ENCODE data around the gene KCNRG. TPM values are rescaled to one million over a fixed set of nuclear protein-coding genes. Genes with fewer than 3 reads are reported as not detected.
"Not testable (repeated sequence)": the region's sequence is repeated elsewhere in the genome, so short reads cannot be mapped to it uniquely, and the experiment has no call there.

Gene KCNRG
- total RNA-seq, 1 donor = 4.0 TPM

GRCh38 chr13:49986471-49986870 is 28.8 kb upstream of the KCNRG start:
- no peaks in the 10 kb centered on the region for H3K27me3 ChIP-seq (ENCODE audit: insufficient read depth, low read length)
- no peak overlapping the region for H2AFZ ChIP-seq (ENCODE audit: low read length)
- H3K36me3 ChIP-seq (ENCODE audit: insufficient read depth, low read length) = peaks cover 32% of the 10 kb centered on the region
- H4K20me1 ChIP-seq (ENCODE audit: insufficient read depth, low read length) = no peaks in the 10 kb centered on the region
- H3K4me2 ChIP-seq (ENCODE audit: insufficient read depth, low read length) = no peak overlapping the region
- no peaks in the 10 kb centered on the region for H3K79me2 ChIP-seq (ENCODE audit: insufficient read depth, low read length)
- no peaks in the 10 kb centered on the region for H3K9me3 ChIP-seq (ENCODE audit: low read depth, low read length)
- H3K4me3 ChIP-seq (ENCODE audit: insufficient read depth, low read length) = no peak overlapping the region
- TF ChIP-seq CTCF (IDR thresholded peaks at IDR 0.05; ENCODE audit: extremely low read depth, low read depth, low read length) = no peak
- no peak overlapping the region for H3K27ac ChIP-seq (ENCODE audit: low read depth, low read length)
- no peak for DNase-seq (ENCODE audit: insufficient read length, low spot score, missing footprints)
- no peaks in the 10 kb centered on the region for H3K4me1 ChIP-seq (ENCODE audit: insufficient read depth, low read length)

- not testable (repeated sequence) for H3K27me3 ChIP-seq (ENCODE audit: insufficient read depth, low read length); H4K20me1 ChIP-seq (ENCODE audit: insufficient read depth, low read length); H3K27ac ChIP-seq (ENCODE audit: low read depth, low read length)
Measured at GRCh38 chr13:49990612-49991011, 24.6 kb upstream of the KCNRG start.

GRCh38 chr13:49993111-49993510 is 22.1 kb upstream of the KCNRG start:
- Histone ChIP-seq H4K20me1 (ENCODE audit: insufficient read depth, low read length) (no peaks in the 10 kb centered on the region), H3K4me3 (ENCODE audit: insufficient read depth, low read length) (no peak overlapping the region), H3K4me1 (ENCODE audit: insufficient read depth, low read length) (peaks cover 1% of the 10 kb centered on the region), H3K4me2 (ENCODE audit: insufficient read depth, low read length) (no peak overlapping the region), H3K27ac (ENCODE audit: low read depth, low read length) (no peak overlapping the region), H3K36me3 (ENCODE audit: insufficient read depth, low read length) (peaks cover 13% of the 10 kb centered on the region), H2AFZ (ENCODE audit: low read length) (no peak overlapping the region), H3K79me2 (ENCODE audit: insufficient read depth, low read length) (peaks cover 6% of the 10 kb centered on the region), H3K9me3 (ENCODE audit: low read depth, low read length) (no peaks in the 10 kb centered on the region), H3K27me3 (ENCODE audit: insufficient read depth, low read length) (no peaks in the 10 kb centered on the region)
- TF ChIP-seq CTCF (IDR thresholded peaks at IDR 0.05; ENCODE audit: extremely low read depth, low read depth, low read length) = no peak
- no peak for DNase-seq (ENCODE audit: insufficient read length, low spot score, missing footprints)

More at GRCh38 chr13:49990612-49991011, 24.6 kb upstream of the KCNRG start:
- not testable (repeated sequence) for H3K79me2 ChIP-seq (ENCODE audit: insufficient read depth, low read length); H3K4me3 ChIP-seq (ENCODE audit: insufficient read depth, low read length); DNase-seq (ENCODE audit: insufficient read length, low spot score, missing footprints); H3K4me1 ChIP-seq (ENCODE audit: insufficient read depth, low read length); H2AFZ ChIP-seq (ENCODE audit: low read length); H3K4me2 ChIP-seq (ENCODE audit: insufficient read depth, low read length); H3K9me3 ChIP-seq (ENCODE audit: low read depth, low read length)
- peaks cover 28% of the 10 kb centered on the region for H3K36me3 ChIP-seq (ENCODE audit: insufficient read depth, low read length)

GRCh38 chr13:49993666-49994065 is 21.6 kb upstream of the KCNRG start:
- no peak for DNase-seq (ENCODE audit: insufficient read length, low spot score, missing footprints)
- TF ChIP-seq CTCF (IDR thresholded peaks at IDR 0.05; ENCODE audit: extremely low read depth, low read depth, low read length) = no peak
- Histone ChIP-seq H3K36me3 (ENCODE audit: insufficient read depth, low read length) (peaks cover 8% of the 10 kb centered on the region), H3K4me1 (ENCODE audit: insufficient read depth, low read length) (peaks cover 6% of the 10 kb centered on the region), H3K27me3 (ENCODE audit: insufficient read depth, low read length) (no peaks in the 10 kb centered on the region), H3K4me2 (ENCODE audit: insufficient read depth, low read length) (no peak overlapping the region), H3K4me3 (ENCODE audit: insufficient read depth, low read length) (no peak overlapping the region), H3K27ac (ENCODE audit: low read depth, low read length) (no peak overlapping the region), H2AFZ (ENCODE audit: low read length) (no peak overlapping the region), H4K20me1 (ENCODE audit: insufficient read depth, low read length) (no peaks in the 10 kb centered on the region), H3K9me3 (ENCODE audit: low read depth, low read length) (no peaks in the 10 kb centered on the region), H3K79me2 (ENCODE audit: insufficient read depth, low read length) (peaks cover 12% of the 10 kb centered on the region)
